ENCODE measurements around the gene UBTD2.
A peak's percentile ranks its signal among the peaks of the same experiment; 100 is the strongest.

The UBTD2 gene

GRCh38 chr5:172188033-172188892 lies 95.3 kb downstream of the UBTD2 start, which contains the start of gene STK10:
STK10 (minus strand) TSS chr5:172188224; CDS start chr5:172188042, 182 bp downstream.
- Histone ChIP-seq H3K79me1 (ENCODE audit: low read depth, low read length) (no peaks in the 10 kb centered on the region), H3K4me3 (ENCODE audit: low read length in 2 of 2) (peak within 1 kb of the TSS; percentile 83 to 85), H3K9me3 (replicated peaks in 1 of 2; ENCODE audit: control insufficient read depth in 2 of 2, insufficient read depth in 1 of 2, low read depth in 1 of 2, low read length in 2 of 2) (no peaks in the 10 kb centered on the region), H2BK5ac (ENCODE audit: low read length) (peak within 1 kb of the TSS; percentile 70), H3K18ac (ENCODE audit: low read length) (peak within 1 kb of the TSS; percentile 89), H3K36me3 (replicated peaks in 1 of 2; ENCODE audit: control insufficient read depth in 2 of 2, insufficient read depth in 2 of 2, low read length in 2 of 2) (peaks cover 0 to 3% of the 10 kb centered on the region in 2 donors), H3K14ac (ENCODE audit: low read length) (no peak within 1 kb of the TSS), H4K91ac (ENCODE audit: low read depth, low read length, poor library complexity) (no peak within 1 kb of the TSS), H3K4me2 (ENCODE audit: insufficient read depth, low read length, poor library complexity, severe bottlenecking) (peak within 1 kb of the TSS; percentile 98), H2BK15ac (ENCODE audit: low read length) (peak within 1 kb of the TSS; percentile 90), H4K8ac (ENCODE audit: low read depth, low read length) (no peak within 1 kb of the TSS), H3K9ac (ENCODE audit: low read depth, low read length, poor library complexity) (peak within 1 kb of the TSS; percentile 95), H3K4ac (ENCODE audit: low read length) (no peak within 1 kb of the TSS), H3K23ac (ENCODE audit: low read depth, low read length, poor library complexity) (no peak within 1 kb of the TSS), H2BK12ac (ENCODE audit: low read length) (peak within 1 kb of the TSS; percentile 95), H2AFZ (ENCODE audit: low read length) (peak within 1 kb of the TSS; percentile 100), H3K27me3 (ENCODE audit: control insufficient read depth in 3 of 3, insufficient read depth in 3 of 3, low read depth in 1 of 3, low read length in 3 of 3) (no peaks in the 10 kb centered on the region), H2AK5ac (ENCODE audit: low read depth, low read length) (no peak within 1 kb of the TSS), H3K4me1 (ENCODE audit: control insufficient read depth in 2 of 2, insufficient read depth in 1 of 2, low read depth in 1 of 2, low read length in 2 of 2) (peaks cover 2 to 4% of the 10 kb centered on the region in 2 donors), H3K27ac (replicated peaks; ENCODE audit: low read length) (peak within 1 kb of the TSS; percentile 69), H2BK120ac (ENCODE audit: low read depth, low read length) (no peak within 1 kb of the TSS)
- DNase-seq (ENCODE audit: low spot score): peak; percentile 89
- WGBS, 2 donors (ENCODE audit: extremely low coverage in 2 of 2, insufficient read length in 2 of 2, insufficient replicate concordance in 1 of 2): no CpG with 5 or more reads among the region's 102 CpGs

DNA sequence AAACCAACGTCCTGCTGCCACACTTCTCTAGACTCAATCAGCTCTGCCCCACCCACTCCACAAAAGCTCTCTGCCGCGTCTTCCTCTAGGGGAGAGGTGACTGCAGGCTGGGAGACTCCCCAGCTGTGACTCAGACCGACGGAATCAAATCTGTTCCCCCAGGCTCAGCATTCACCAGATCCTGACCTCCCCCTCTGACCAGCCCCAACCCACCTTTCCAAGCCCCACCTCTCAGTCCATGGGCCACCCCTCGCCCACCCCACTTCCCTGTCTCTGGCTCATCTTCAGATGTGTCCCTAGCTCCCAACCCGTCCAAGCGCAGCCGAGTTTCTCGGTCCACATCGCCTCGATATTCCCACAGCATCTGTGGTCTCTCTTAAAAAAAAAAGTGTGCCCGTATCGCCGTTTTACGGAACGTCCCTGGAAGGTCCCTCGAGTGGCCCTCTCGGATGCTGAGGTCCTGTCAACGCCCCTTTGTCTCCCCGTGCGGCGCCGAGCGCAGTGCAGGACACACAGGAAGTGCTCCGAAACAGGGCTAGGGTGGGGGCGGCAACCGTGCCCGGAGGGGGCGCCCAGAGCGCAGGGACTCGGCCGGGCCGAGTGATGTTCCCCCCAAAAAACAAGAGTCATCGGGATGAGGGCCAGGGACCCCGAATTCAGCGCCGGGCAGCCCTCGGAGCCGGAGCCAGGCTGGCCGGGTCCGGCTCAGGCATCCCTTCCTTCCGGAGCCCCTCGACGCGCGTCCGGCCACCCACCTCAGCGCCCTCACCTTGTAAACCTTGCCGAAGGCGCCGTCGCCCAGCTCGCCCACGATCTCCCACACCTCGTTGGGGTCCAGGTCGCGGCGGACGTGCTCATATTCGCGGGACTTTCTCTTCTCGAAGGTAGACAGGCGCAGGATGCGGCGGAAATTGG lies 96.2 kb downstream of the UBTD2 start:
- Histone ChIP-seq H2BK12ac (ENCODE audit: low read length) (peak overlapping the region; percentile 95), H3K36me3 (replicated peaks in 1 of 2; ENCODE audit: control insufficient read depth in 2 of 2, insufficient read depth in 2 of 2, low read length in 2 of 2) (peaks cover 0 to 3% of the 10 kb centered on the region in 2 donors), H3K27me3 (ENCODE audit: control insufficient read depth in 3 of 3, insufficient read depth in 3 of 3, low read depth in 1 of 3, low read length in 3 of 3) (no peaks in the 10 kb centered on the region), H3K4me2 (ENCODE audit: insufficient read depth, low read length, poor library complexity, severe bottlenecking) (peak overlapping the region; percentile 98), H3K18ac (ENCODE audit: low read length) (peak overlapping the region; percentile 50), H2BK5ac (ENCODE audit: low read length) (peak overlapping the region; percentile 70), H3K14ac (ENCODE audit: low read length) (no peak overlapping the region), H3K4me3 (ENCODE audit: low read length in 2 of 2) (peak overlapping the region; percentile 83 to 85), H3K9me3 (replicated peaks in 1 of 2; ENCODE audit: control insufficient read depth in 2 of 2, insufficient read depth in 1 of 2, low read depth in 1 of 2, low read length in 2 of 2) (no peaks in the 10 kb centered on the region), H2BK120ac (ENCODE audit: low read depth, low read length) (no peak overlapping the region), H4K8ac (ENCODE audit: low read depth, low read length) (no peak overlapping the region), H2AFZ (ENCODE audit: low read length) (peak overlapping the region; percentile 100), H2AK5ac (ENCODE audit: low read depth, low read length) (no peak overlapping the region), H2BK15ac (ENCODE audit: low read length) (peak overlapping the region; percentile 90), H3K23ac (ENCODE audit: low read depth, low read length, poor library complexity) (no peak overlapping the region), H4K91ac (ENCODE audit: low read depth, low read length, poor library complexity) (no peak overlapping the region), H3K9ac (ENCODE audit: low read depth, low read length, poor library complexity) (peak overlapping the region; percentile 95), H3K79me1 (ENCODE audit: low read depth, low read length) (no peaks in the 10 kb centered on the region), H3K27ac (replicated peaks; ENCODE audit: low read length) (peak overlapping the region; percentile 27), H3K4me1 (ENCODE audit: control insufficient read depth in 2 of 2, insufficient read depth in 1 of 2, low read depth in 1 of 2, low read length in 2 of 2) (peaks cover 2 to 4% of the 10 kb centered on the region in 2 donors), H3K4ac (ENCODE audit: low read length) (no peak overlapping the region)
- WGBS, 2 donors (ENCODE audit: extremely low coverage in 2 of 2, insufficient read length in 2 of 2, insufficient replicate concordance in 1 of 2): no CpG with 5 or more reads among the region's 66 CpGs
- DNase-seq (ENCODE audit: low spot score): peak; percentile 27

DNA sequence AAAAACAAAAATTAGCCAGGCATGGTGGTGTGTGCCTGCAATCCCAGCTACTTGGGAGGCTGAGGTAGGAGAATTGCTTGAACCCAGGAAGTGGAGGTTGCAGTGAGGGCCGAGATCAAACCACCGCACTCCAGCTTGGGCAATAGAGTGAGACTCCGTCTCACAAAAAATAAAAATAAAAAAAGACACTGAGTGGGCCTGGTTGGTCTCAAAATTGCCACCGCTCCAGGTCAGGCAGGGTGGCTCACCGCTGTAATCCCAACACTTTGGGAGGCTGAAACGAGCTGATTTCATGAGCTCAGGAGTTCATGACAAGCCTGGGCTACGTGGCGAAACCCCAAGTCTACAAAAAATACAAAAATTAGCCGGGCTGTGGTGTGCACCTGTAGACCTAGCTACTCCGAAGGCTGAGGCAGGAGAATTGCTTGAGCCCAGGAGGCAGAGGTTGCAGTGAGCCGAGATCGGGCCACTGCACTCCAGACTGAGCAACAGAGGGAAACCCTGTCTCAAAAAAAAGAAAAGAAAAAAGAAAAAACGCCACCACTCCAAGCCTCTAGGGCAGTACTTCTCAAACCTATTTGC lies 97.4 kb downstream of the UBTD2 start:
- H3K27ac ChIP-seq (replicated peaks; ENCODE audit: low read length): no peak overlapping the region

More for the DNA sequence above, 97.4 kb downstream of the UBTD2 start:
- DNase-seq (ENCODE audit: low spot score): no peak
- Histone ChIP-seq H4K91ac (ENCODE audit: low read depth, low read length, poor library complexity) (no peak overlapping the region), H2BK5ac (ENCODE audit: low read length) (no peak overlapping the region), H3K14ac (ENCODE audit: low read length) (no peak overlapping the region), H3K4me3 (ENCODE audit: low read length in 2 of 2) (no peak overlapping the region), H3K23ac (ENCODE audit: low read depth, low read length, poor library complexity) (no peak overlapping the region), H2BK15ac (ENCODE audit: low read length) (no peak overlapping the region), H3K4me1 (ENCODE audit: control insufficient read depth in 2 of 2, insufficient read depth in 1 of 2, low read depth in 1 of 2, low read length in 2 of 2) (peaks cover 2 to 4% of the 10 kb centered on the region in 2 donors), H3K18ac (ENCODE audit: low read length) (no peak overlapping the region), H2AK5ac (ENCODE audit: low read depth, low read length) (no peak overlapping the region), H3K27me3 (ENCODE audit: control insufficient read depth in 3 of 3, insufficient read depth in 3 of 3, low read depth in 1 of 3, low read length in 3 of 3) (no peaks in the 10 kb centered on the region), H3K9me3 (replicated peaks in 1 of 2; ENCODE audit: control insufficient read depth in 2 of 2, insufficient read depth in 1 of 2, low read depth in 1 of 2, low read length in 2 of 2) (no peaks in the 10 kb centered on the region), H4K8ac (ENCODE audit: low read depth, low read length) (no peak overlapping the region), H3K9ac (ENCODE audit: low read depth, low read length, poor library complexity) (no peak overlapping the region), H2AFZ (ENCODE audit: low read length) (no peak overlapping the region), H2BK12ac (ENCODE audit: low read length) (no peak overlapping the region), H2BK120ac (ENCODE audit: low read depth, low read length) (no peak overlapping the region), H3K4ac (ENCODE audit: low read length) (no peak overlapping the region), H3K36me3 (replicated peaks in 1 of 2; ENCODE audit: control insufficient read depth in 2 of 2, insufficient read depth in 2 of 2, low read length in 2 of 2) (peaks cover 0 to 3% of the 10 kb centered on the region in 2 donors), H3K79me1 (ENCODE audit: low read depth, low read length) (no peaks in the 10 kb centered on the region), H3K4me2 (ENCODE audit: insufficient read depth, low read length, poor library complexity, severe bottlenecking) (no peak overlapping the region)
- no CpG with 5 or more reads among the region's 13 CpGs for WGBS, 2 donors (ENCODE audit: extremely low coverage in 2 of 2, insufficient read length in 2 of 2, insufficient replicate concordance in 1 of 2)
